ENCODE results near the gene VMP1. TPM values are rescaled to one million over a fixed set of nuclear protein-coding genes. Genes with fewer than 3 reads are reported as not detected.
"Not testable (repeated sequence)": the region's sequence is repeated elsewhere in the genome, so short reads cannot be mapped to it uniquely, and the experiment has no call there.

The VMP1 gene
- polyA plus RNA-seq, 12 donors: 39.6 to 123 (median 50.4) TPM; not detected in 1

- DNase-seq: not testable (repeated sequence)
Measured at GRCh38 chr17:59806322-59806721, 98.9 kb downstream of the VMP1 start.

GRCh38 chr17:59807892-59808509 lies 100.5 kb downstream of the VMP1 start:
- DNase-seq: no peak

- no peak for DNase-seq
Measured at GRCh38 chr17:59810894-59811153, 103.4 kb downstream of the VMP1 start.

- no peak for DNase-seq
Measured at GRCh38 chr17:59811209-59811608, 103.8 kb downstream of the VMP1 start.

- no peak for DNase-seq
Measured at GRCh38 chr17:59812139-59812538, 104.7 kb downstream of the VMP1 start.

- DNase-seq: no peak
Measured at GRCh38 chr17:59814276-59814675, 106.8 kb downstream of the VMP1 start.

GRCh38 chr17:59814685-59815084 lies 107.2 kb downstream of the VMP1 start:
- no peak for DNase-seq

- no peak for DNase-seq
Measured at GRCh38 chr17:59815965-59816364, 108.5 kb downstream of the VMP1 start.

- no peak for DNase-seq
Measured at GRCh38 chr17:59825533-59826322, 118.3 kb downstream of the VMP1 start.

GRCh38 chr17:59826706-59827453 lies 119.4 kb downstream of the VMP1 start:
- no peak for DNase-seq

GRCh38 chr17:59827721-59828477 lies 120.4 kb downstream of the VMP1 start:
- no peak for DNase-seq

- no peak for DNase-seq
Measured at GRCh38 chr17:59828478-59828760, 121.0 kb downstream of the VMP1 start.

GRCh38 chr17:59828819-59829216 lies 121.4 kb downstream of the VMP1 start:
- DNase-seq: not testable (repeated sequence)

- no peak for DNase-seq
Measured at GRCh38 chr17:59829217-59830006, 122.0 kb downstream of the VMP1 start.

- DNase-seq: no peak
Measured at GRCh38 chr17:59830007-59830630, 122.7 kb downstream of the VMP1 start.

- DNase-seq: no peak
Measured at GRCh38 chr17:59830846-59831486, 123.5 kb downstream of the VMP1 start.

- no peak for DNase-seq
Measured at GRCh38 chr17:59832883-59833379, 125.5 kb downstream of the VMP1 start.

- DNase-seq: peak; percentile 86
Measured at GRCh38 chr17:59837308-59838051, 130.0 kb downstream of the VMP1 start.

- DNase-seq: no peak
Measured at GRCh38 chr17:59838052-59838916, 130.8 kb downstream of the VMP1 start.

Data from muscle of arm (tissue), 12 donors.